Measurements from ENCODE around the gene KCNK3.
"Not testable (repeated sequence)": the region's sequence is repeated elsewhere in the genome, so short reads cannot be mapped to it uniquely, and the experiment has no call there.

Gene KCNK3

GRCh38 chr2:26692279-26692896 lies at the start of gene KCNK3:
KCNK3 (plus strand) TSS chr2:26692722; CDS start chr2:26692876, 154 bp downstream.
- peak; percentile 23 for DNase-seq

- no peak for DNase-seq
These were observed 48.2 kb upstream of the KCNK3 start for GRCh38 chr2:26644188-26644835.

DNA sequence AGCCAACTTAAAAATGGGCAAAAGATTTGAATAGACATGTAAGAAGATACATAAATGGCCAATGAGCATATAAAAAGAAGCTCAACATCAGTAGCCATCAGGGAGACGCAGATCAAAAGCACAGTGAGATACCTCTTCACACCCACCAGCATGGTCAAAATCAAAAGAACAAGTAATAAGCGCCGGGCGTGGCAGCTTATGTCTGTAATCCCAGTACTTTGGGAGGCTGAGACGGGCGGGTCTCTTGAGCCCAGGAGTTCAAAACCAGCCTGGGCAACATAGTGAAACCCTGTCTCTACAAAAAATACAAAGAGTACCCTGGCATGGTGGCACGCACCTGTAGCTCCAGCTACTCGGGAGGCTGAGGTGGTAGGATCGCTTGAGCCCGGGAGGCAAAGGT lies 46.8 kb upstream of the KCNK3 start:
- no peak for DNase-seq

GRCh38 chr2:26646986-26647672 lies 45.4 kb upstream of the KCNK3 start:
- no peak for DNase-seq

DNA sequence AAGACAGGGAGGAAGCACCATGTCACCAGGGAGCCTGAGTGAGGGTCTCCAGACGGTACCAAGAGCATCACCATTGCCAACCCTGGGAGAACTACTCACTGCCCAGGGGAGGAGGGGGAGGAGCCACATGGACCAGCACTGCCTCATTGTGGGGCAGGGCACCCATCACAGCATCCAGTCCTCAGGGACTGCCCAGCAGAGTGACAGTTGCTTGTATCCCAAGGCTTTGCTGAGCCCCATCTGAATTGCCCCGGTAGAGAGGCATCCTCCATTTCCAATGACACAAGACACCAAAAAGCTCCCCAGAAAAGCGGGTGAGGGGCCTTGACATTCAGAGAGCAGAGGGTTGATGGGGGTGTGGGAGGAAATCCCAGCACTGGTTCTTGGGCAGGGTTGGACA lies 44.5 kb upstream of the KCNK3 start:
- no peak for DNase-seq

DNA sequence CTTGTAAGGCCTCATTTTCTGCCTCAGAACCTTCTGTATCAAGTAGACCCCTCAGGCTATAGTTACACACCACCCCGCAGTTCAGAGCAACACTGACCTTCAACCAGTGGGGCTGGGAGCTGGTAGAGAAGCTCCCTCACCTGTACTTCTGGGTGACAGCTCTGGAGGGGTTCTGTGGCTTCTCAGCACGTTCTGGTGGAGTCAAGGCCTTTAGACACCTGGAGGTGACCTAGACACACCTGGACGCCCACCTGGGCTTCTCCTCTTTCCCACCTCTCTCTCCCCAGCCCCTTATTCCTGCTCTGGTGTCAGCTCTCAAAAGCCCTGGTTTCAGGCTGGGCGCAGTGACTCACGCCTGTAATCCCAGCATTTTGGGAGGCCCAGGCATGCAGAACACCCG lies 44.0 kb upstream of the KCNK3 start:
- DNase-seq, result no peak

GRCh38 chr2:26649322-26649721 lies 43.2 kb upstream of the KCNK3 start:
- no peak for DNase-seq

GRCh38 chr2:26649992-26650712 lies 42.4 kb upstream of the KCNK3 start:
- DNase-seq, result no peak

DNA sequence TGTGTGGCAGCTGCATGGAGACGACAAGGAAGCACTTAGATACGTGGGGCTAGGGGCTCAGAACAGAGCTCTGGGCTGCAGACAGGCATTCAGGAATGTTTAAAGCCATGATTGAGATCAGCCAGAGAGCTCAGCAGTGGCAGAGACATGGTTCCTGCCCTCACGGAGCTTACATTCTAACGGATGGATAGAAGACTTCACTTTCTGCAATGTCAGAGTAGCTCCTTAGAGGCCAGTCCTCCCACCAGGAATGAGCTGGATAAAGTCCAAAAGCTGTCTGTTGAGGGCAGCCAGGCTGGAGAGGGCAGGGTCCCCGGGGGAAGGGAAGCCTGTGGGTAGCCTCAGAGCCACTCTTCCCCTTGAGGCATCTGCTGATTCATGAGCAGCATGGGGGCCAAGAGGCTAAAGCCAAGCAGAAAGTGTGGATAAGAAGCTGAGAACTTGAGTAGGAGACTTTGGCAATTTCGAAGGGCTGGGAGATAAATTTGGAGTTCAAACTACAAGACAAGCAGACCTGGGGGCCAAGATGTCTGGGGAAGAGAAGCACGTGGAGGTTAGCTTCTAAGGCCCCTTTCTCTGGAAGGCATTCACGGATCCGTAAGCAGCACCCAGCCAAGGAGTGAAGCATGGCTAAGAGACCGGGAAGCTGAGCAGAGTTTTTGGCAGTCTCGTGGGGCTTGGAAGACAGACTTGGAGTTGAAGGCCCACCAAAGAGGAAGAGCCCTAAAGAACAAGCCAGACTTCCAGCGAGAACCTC lies 41.6 kb upstream of the KCNK3 start:
- no peak for DNase-seq

DNA sequence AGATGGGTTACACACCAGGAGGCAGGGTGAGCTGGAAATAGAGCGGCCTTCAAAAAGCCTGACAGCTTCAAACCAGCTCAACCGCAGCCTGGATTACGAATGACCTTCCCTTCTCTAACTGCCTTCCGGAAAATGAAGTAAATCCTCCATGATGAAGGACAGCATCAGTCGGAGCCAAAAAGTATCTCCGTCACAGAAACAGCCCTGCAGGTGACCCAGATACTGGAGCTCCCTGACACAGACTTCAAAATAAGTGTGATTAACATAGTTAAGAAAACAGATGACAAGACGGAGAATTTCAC lies 41.1 kb upstream of the KCNK3 start:
- DNase-seq, result no peak

DNA sequence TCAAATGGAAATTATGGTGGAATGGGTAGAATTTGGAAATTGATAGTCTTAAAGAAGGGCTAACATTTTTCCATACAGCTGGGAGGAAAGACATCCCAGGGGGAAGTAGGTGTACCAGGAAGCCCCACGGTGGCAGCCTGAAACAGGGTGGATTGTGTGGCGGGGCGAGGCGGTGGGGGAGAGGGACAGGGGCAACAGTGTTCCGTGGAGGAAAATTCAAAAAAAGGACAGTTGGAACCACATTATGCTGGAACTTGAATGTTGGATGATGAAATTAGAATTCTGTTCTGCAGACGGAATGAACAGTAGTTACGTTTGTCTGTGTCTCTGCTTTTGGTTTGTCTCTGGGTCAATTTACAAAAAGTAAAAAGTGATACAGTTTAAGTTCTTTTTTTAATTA lies 40.7 kb upstream of the KCNK3 start:
- no peak for DNase-seq

- DNase-seq, result no peak
These were observed 40.0 kb upstream of the KCNK3 start for GRCh38 chr2:26652361-26653041.

- DNase-seq, result no peak
These were observed 39.1 kb upstream of the KCNK3 start for GRCh38 chr2:26653207-26654060.

DNA sequence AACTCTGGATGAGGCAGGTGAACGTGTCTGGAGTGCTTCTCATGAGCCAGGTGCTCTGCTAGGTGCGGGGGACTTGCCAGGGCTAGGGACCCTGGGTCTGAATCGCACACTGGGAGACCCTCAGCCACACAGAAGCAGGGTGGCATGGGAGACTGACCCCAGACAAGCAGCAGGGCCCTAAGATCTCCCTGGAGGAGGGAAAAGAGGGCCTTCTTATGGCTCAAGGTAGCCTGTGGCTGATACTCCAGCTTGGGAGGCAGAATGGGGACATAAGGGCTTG lies 38.5 kb upstream of the KCNK3 start:
- no peak for DNase-seq

DNA sequence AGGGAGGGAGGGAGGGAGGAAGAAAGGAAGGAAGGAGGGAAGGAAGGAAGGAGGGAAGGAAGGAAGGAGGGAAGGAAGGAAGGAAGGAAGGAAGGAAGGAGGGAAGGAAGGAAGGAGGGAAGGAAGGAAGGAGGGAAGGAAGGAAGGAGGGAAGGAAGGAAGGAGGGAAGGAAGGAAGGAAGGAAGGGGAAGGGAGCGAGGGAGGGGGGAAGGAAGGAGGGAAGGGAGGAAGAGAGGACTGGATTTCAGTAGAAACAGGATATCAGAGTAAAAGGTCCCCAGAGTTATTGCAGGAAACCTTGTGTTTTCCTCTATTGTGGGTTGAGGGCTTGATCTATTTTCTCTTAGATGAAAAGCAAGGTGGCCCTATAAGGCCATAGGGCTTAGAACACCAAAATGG lies 37.4 kb upstream of the KCNK3 start:
- not testable (repeated sequence) for DNase-seq

GRCh38 chr2:26655611-26656195 lies 36.8 kb upstream of the KCNK3 start:
- no peak for DNase-seq

DNA sequence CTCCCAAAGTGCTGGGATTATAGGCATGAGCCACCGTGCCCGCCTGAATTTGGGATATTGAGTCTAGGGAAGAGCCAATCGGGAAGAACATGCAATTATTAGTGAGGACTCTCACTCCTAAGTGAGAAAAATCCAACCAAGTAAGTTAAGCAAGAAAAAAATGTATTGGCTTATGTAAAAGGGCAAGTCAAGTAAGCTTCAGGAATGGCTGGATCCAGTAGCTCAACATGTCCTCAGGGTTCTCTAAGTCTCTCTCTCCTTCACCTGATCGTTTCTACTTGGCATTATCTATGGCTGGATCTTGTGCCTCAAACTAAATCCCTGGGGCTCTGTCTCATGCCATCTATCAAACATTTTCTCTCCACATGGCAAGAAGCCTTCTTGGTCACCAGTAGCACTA lies 35.3 kb upstream of the KCNK3 start:
- DNase-seq, result no peak

GRCh38 chr2:26658691-26659346 lies 33.7 kb upstream of the KCNK3 start:
- no peak for DNase-seq

DNA sequence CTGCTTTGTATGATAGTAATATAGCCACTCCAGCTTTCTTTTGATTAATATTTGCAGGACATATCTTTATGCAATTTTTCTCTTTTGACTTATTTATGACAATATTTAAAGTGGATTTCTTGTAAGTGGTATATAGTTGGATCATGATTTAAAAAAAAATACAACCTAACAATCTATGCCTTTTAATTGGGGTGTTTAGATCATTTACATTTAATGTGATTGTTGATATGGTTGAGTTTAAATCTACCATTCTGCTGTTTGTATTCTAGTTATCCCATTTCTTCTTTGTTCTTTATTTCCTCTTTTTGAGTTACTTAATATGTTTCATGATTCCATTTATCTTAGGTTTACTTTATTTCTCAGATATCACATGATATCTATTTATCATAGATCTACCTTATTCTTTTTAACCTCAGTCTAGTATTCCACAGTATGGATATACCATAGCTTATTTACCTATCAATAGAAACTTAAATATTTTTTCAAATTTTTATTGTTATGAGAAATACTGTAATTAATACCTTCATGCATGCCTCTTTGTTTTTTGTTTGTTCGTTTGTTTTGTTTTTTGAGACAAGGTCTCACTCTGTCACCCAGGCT lies 32.1 kb upstream of the KCNK3 start:
- DNase-seq, result no peak

- not testable (repeated sequence) for DNase-seq
These were observed 27.2 kb upstream of the KCNK3 start for GRCh38 chr2:26665296-26665695.
